NCI-H82 (cell line): Measurements from ENCODE around the gene MYO5A.
"Not testable (repeated sequence)": the region's sequence is repeated elsewhere in the genome, so short reads cannot be mapped to it uniquely, and the experiment has no call there.

Experiments used
- DNase-seq: peaks from one replicate; lab custom pipeline; 2025; lab: John Stamatoyannopoulos, UW

Gene MYO5A

GRCh38 chr15:52288051-52288942 is 240.4 kb downstream of the MYO5A start:
- DNase-seq: no peak

GRCh38 chr15:52287114-52287513 is 241.6 kb downstream of the MYO5A start:
- no peak for DNase-seq

DNA sequence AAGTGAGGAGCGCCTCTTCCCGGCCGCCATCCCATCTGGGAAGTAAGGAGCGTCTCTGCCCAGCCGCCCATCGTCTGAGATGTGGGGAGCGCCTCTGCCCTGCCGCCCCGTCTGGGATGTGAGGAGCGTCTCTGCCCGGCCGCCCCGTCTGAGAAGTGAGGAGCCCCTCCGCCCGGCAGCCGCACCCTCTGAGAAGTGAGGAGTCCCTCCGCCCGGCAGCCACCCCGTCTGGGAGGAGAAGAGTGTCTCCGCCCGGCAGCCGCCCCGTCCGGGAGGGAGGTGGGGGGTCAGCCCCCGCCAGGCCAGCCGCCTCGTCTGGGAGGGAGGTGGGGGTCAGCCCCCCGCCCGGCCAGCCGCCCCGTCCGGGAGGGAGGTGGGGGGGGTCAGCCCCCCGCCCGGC is 242.7 kb downstream of the MYO5A start:
- not testable (repeated sequence) for DNase-seq

- no peak for DNase-seq
These were observed 244.5 kb downstream of the MYO5A start for GRCh38 chr15:52284164-52284563.

DNA sequence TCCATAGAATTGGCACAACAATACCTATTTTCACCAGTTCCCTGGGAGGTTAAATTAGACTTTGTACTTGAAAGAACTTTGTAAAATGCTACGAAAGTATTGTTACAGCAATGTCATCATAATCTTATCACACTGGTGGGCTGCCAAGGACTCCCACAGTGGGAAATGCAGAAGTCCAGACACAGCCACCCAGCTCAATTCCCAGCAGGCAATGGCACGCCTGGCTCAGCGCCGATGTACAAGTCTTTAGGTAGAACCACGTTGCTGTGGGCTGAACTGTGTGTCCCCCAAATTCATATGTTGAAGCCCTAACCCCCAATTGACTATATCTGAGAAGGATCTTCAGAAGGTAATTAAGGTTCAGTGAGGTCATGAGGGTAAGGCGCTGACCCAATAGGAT is 245.4 kb downstream of the MYO5A start:
- no peak for DNase-seq

GRCh38 chr15:52282418-52282817 is 246.3 kb downstream of the MYO5A start:
- DNase-seq: no peak

DNA sequence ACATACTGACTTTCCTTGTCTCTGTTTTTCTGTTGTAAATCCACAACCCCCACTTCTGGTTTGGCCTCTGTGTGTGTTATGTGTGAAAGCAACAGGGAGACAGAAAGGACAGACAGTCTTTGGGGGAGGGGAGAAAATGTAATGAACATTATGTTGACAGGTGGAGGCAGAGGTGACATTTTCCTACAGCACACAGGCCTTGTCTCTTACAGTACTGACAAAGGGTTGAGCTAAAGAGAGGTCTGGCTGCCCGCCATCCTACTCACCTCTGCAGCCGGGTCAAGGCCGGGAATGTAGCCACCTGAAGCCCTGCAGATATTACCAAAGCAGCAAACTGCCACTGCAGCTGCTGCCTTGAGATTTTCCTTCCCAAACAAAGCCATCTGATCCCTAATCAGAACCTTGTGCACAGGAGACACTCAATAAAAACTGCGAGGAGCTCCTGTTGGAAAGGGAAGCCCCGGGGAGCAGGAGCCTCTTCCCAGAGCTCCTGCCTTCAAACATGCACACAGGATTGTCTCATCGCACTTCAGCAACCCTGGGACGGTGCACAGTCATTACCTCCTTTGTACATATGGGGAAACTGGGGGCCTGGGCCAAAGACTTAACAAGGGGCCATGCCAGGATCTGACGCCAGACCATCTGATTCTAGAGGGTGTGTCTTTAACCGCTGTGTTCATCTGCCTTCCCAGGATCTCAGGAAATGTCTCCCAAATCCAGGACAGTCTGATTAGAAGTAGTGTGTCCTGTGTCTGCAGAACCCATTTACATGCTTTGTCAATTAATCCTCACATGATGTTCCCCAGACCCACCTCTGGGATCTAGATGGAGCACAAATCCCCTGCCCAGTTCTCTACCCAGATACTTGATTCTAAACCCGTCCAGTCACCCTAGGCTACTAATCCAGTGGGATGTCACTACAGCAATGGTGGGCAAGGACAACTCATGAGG is 247.3 kb downstream of the MYO5A start:
- no peak for DNase-seq

- no peak for DNase-seq
These were observed 248.2 kb downstream of the MYO5A start for GRCh38 chr15:52280326-52281084.

GRCh38 chr15:52278636-52279367 is 249.9 kb downstream of the MYO5A start:
- no peak for DNase-seq

- no peak for DNase-seq
These were observed 250.5 kb downstream of the MYO5A start for GRCh38 chr15:52278135-52278534.

GRCh38 chr15:52277575-52277974 is 251.1 kb downstream of the MYO5A start:
- no peak for DNase-seq

- no peak for DNase-seq
These were observed 252.4 kb downstream of the MYO5A start for GRCh38 chr15:52276256-52276770.

DNA sequence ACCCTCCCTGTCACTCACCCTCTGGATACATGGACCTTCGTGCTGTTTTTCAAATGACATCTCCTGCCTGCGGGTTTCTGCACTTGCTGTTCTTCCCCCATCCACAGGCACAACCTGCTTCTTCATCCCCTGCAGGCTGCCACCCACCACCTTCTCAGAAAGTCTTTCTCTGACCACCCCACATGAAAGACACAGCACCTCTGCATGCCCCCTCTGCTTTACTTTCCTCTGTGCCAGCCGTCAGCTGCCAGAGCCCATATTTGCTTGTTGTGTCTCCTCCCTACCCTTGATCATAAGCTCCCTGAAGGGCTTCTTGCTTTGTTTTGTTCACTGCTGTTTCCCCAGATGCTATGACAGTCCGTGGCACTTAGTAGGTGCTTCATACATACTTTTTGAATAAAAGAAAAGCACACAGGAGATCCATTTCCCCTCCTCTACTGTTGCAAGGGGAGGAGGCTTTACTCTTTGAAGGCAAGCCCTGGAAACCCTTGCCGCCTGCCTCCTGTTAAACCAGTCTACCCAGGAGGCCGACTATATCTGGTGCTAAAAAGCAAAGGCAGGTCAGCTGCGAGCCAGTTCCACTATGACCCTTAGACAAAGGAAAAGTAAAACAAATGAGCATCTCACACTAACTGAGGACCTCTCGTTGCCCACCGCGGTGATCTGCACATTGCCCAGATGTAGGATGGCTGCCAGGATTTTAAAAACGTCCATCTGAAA is 265.0 kb downstream of the MYO5A start:
- DNase-seq: no peak

- no peak for DNase-seq
These were observed 266.3 kb downstream of the MYO5A start for GRCh38 chr15:52262364-52262763.

DNA sequence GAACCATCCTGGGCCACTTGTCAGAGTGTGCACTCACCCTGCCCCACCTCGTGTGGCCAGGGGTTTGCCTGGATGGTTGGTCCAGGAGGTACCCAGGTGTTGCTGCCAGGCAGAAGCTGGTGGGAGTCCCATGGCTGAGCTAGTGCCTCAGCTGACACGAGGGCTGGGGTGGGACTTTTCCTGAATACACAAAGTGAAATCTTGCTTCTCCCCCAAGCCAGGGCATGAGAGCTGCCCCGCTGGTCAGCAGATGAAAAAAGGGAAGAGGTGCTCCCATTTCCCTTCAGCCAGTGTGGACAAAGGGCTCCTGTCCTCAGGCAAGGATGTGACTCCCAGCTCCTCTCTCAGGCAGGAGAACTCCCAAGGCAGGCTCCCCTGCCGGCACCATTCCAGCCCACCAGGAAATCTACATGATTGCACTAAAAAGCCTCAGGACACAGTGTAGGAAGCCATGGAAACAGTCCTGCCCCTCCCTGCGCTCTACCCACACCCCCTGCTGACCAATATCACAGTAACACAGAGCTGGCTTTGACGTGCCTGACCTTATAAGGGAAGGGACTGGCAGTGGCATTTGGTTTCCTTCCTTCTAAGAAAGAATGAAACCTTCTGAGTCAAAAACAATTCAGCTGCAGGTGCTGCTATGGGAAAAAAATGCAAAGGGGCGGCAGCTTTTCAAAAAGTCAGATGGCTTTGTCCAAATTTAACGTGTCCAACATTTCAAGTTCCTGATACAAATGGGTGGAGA is 267.0 kb downstream of the MYO5A start:
- DNase-seq: no peak

GRCh38 chr15:52261026-52261425 is 267.7 kb downstream of the MYO5A start:
- no peak for DNase-seq

DNA sequence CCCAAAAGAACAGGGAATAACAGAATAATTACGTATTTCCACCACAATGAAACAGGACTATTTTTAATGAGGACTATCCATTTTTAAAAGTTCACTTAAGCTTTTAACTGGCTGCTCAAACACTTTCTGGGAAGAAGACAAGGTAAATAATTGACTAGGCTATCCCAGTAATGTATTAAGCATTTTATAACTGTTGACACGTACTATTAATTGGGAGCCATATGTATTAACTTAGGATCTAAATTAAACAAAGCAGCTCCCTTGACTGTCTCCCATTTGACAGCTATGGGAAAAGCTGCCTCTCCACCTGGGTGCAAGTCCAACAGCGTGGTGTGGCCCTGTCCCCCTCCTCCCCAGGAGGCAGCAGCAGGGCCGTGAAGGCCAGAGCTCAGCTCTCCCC is 269.2 kb downstream of the MYO5A start:
- no peak for DNase-seq

DNA sequence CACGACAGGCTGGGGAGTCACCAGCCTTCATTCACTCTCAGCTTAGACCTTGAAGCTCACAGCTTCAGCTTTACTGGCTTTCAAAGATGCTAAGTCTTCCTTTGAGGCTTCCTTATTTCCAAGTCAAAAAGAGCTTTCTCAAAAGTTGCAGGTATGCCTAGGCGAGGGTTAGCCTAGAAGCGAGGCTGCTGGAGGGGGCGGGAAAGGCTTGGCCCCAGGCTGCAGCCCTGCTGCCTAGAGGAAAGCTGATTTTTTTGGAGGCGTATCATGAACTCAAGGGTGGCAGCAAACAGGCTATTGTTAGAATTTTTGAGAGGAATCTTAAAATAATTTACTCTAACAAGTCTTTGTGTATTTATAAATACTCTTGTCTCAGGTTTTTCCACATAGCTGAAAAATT is 270.2 kb downstream of the MYO5A start:
- DNase-seq: no peak

DNA sequence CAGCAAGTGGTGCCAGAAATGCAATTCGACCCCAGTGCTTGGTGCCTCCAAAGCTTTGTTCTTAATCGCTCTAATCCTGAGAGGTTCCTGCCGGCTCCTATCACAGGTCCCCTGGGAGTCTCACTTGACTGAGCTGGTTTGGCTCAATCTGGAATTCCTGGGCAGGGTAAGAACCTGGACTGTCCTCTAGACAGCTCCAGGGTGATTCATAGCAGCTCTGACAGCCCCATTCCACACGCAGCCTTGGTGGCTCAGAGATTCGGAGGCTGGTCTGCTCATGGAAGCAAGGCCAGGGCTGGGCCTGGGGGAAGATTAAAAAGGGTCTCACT is 271.0 kb downstream of the MYO5A start:
- peak; percentile 98 for DNase-seq
